Activated T-cell treated with anti-CD3 and anti-CD28 coated beads for 48 hours (primary cell): ENCODE data around the gene WNK2.
"Not testable (repeated sequence)": the region's sequence is repeated elsewhere in the genome, so short reads cannot be mapped to it uniquely, and the experiment has no call there.

Experiments used
- DNase-seq: peaks from one replicate; pipeline ENCODE4 v3.0.0-alpha.2; 2020; ENCODE audit warnings: low read depth

WNK2 gene

DNA sequence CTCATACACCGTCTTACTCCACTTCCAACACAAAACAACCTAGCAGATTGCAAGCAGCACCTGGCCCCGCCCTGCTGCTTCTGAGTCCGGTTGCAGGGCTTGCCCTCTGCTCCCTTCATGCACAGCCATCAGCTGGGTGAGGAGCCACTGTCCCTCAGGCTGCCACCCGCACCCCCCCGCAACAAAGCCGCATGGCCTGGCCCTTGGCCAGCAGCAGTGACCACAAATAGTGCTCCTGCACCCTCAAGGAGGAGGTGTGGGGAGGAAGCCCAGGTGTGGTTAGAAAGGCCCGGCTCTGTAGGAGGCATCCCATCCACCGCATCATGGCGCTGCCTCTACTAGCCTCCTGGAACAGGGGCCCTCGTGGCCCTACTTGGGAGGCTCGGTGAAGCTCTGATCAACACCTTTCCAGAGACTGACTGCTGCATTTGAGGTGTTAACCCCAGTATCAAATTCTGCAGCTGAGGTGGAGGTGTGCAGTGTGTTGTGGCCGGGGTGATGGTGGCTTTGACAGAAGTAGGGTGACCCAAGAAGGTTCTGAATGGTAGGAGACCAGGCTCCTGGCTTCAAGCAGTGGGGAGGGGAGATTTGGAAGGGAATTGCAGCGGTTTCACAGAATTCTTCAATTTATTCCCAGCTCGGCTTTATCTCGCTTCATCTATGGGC lies 52.7 kb downstream of the WNK2 start:
- DNase-seq = no peak

DNA sequence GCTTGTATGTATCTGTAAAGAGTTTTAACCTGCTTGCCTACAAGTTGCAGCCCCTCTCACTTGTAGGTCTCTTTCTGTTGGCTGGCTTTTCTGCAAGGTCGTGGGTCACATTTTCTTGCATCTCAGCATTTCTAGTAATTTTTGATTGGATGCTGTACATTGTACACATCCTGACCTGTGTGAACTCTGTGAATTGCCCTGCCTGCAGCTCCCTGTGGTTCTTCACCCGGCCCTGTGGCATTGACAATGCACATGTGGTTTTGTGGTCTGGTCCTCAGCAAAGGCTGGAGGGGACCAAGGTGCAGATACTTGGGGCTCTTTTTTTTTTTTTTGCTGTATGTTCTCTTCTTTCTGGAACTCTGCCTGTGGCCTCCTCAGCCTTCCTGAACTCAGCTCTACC lies 53.6 kb downstream of the WNK2 start:
- DNase-seq = no peak

DNA sequence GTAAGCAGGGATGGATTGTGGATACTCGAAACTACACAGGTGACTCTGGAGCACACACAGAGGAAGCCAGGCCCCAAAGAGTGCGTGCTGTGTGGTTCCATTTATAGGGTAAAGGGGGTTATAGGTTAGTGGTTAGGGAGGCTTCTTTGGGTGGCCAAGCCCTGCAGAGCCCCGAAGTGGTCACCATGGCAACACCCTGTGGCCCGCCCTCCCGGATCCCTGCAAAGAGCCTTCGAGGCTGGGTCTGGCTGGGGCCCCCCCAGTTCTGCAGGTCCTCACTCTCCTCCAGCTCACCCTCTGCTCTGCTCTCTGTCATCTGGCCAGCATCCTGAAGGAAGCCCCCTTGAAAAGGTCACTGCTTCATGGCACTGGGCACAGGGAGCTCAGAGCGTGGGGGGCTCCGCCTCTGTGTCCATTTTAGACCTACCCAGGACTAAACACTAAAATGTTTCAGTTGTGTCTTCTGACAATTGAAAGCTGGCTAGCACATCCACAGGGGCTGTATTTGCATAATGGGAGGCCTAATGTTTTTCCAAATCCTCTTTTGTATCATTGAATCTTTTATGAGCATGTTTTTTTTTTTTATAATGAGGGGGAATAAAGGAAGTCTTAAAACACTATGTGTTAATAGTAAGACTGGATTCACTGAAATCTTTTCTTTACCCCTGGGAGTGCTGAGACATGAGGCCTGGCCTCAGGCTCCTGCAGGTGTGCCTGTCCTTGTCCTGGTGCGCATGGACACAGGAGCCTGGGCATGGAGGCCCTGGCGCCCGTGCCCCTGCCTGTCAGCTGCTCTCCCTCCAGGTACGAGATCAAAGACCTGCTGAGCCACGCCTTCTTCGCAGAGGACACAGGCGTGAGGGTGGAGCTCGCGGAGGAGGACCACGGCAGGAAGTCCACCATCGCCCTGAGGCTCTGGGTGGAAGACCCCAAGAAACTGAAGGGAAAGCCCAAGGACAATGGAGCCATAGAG lies 55.3 kb downstream of the WNK2 start:
- DNase-seq = no peak

DNA sequence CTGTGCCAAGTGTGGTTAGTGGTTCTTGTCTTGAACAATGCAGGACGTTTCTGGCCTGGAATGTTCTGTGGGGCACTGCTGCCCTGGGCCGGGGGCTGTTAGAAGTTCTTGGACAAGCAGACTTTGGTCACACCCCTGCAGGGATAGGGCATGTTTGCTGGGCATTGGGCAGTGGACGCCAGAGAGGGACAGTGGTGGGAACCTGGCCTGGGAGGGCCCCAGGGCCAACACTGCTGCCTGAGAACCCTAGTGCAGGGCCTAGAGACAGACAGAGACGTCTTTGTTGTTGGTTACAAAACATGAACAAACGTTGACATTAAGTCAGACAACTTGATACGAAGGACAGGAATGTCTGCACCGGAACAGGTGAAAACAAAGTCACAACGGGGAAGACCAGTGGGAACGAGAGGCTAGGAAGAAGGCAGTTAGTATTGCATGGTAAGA lies 57.0 kb downstream of the WNK2 start:
- DNase-seq = no peak

DNA sequence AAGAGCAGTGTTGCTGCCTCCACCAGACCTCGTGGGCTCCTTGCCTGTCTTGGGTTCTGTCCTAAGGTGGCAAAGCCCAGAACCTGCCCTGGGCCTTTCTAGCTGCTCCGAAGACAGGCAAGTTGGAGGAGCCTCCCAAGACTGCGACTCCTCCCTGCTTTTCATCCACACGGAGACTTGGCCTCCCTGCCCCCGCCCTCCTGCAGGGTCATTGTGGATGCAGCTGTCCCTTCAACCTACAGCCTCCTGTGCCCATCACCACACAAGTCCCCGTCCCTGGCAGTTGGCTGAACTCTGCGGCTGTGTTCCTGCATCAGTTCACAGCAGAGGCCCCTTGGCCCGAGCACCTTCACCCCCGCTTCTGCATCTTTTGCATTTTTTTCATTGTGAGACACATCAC lies 59.2 kb downstream of the WNK2 start:
- DNase-seq = no peak

DNA sequence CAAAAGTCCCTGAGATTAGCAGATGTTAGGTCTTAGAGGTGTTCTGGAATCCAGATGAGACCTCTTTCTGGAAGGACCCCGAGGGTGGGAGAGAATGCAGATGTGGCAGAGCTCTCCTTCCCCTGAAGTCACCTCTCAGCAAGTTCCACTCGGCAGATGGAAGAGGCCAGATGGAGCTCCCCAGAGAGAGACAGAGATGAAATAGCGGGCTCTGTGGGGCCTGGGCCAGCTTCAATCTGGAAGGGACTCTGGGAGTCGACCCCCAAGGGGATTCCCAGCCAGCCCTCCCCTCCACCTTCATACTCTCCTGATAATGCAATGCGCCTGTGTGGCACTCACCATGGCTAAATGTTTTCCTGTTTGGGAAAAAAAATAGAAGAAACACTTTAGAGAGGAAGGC lies 60.2 kb downstream of the WNK2 start:
- no peak for DNase-seq

DNA sequence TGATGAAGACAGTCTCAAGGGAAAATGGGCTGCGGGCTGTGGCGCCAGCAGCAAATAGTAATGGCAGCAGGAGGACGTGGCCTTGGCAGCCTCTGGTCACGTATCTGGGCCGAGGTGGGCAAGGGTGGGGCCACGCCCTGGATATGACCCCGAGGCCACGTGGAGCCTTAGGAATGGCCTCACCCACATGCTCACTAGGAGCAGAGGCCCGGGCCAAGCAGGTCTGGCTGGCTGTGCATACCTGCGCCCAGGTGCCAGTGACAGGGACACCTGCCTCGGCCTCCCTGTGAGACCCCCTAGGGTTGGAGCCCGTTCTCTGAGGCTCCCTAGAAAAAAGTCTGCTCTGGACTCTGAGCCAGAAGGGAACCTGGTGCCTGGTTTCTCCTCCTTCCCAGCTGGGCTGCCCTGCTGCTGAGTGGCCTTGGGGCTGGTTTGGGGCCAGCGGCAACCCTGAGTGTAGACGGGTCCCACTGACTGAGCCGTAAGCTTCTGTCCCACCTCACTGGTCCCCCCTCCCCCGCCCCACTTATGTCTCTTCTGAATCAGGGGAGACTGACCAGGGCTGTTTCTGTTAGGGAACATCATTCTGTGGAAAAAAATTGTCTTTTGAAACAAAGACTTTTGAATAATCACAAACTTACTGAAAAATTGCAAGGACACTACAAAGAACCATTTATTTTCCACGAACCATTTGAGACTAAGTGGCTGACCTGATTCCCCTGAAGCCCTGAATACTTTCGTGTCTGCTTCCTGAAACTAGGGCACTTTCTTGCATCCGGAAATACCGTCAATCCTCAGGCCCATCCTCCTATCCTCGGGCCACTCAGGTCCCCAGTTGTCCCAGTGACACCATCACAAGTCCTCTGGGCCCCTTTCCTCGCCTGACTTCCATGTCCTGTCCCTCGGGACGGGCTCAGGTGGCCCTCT lies 60.8 kb downstream of the WNK2 start:
- DNase-seq = no peak

DNA sequence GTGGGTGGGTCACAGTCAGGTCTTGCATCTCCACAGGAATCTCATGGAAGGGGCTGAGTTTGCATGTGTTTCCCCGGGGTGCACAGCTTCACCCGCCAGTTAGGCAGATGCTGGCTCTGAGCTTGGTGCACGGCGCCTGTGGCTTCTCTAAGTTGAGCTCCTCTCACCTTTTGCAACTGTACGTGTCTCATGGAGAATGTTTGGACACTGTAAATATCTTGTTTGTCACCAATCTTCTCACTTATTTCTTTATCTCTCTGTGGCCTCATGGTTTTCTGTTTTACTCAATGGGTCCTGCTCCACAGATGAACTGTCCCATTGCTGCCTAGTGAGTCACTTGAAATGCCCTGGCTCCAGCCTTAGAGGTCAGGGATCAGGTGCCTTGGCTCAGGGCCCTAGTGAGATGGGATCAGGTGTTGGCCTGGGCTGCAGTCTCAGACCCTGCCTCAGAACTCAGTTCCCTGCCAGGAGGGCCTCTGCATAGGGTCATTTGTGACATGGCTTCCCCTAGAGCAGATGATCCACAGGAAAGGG lies 61.6 kb downstream of the WNK2 start:
- no peak for DNase-seq

DNA sequence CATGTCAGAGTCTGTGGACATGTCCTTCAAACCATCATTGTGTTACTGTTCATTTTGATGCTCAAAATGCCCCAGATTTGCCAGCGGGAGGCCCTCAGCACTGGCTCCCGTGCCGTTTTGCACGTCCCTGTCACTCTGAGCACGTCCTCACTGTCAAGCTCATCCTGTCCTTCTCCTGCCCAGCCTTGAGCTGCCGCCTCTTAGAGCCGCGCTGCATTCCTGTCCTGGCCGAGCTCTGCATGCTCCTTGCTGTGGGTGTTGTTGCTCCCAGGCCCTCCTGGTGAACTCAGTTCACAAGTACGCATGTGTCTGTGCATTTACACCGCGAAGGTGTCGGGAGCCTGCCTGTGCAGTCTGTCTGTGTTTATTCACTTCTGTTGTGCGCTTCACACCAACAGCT lies 62.2 kb downstream of the WNK2 start:
- no peak for DNase-seq

DNA sequence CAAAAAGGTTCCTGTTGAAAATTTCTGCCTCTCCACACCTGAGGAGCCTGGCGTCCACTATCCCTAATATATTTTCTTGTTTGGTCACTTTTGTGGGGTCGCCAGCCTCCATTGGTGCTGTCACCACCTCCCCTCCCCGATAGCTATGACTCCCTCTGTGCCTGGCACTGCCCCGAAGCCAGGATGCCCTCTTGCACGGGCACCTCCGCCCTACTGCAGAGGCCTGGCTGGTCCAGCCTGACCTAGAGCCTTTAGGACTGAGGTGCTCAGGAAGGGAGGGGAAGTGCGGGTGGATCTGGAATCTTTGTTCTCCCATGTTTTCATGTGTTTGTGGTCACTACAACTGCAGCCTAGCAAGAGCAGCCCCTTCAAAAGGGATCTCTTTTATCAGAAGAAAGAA lies 62.6 kb downstream of the WNK2 start:
- DNase-seq = no peak

DNA sequence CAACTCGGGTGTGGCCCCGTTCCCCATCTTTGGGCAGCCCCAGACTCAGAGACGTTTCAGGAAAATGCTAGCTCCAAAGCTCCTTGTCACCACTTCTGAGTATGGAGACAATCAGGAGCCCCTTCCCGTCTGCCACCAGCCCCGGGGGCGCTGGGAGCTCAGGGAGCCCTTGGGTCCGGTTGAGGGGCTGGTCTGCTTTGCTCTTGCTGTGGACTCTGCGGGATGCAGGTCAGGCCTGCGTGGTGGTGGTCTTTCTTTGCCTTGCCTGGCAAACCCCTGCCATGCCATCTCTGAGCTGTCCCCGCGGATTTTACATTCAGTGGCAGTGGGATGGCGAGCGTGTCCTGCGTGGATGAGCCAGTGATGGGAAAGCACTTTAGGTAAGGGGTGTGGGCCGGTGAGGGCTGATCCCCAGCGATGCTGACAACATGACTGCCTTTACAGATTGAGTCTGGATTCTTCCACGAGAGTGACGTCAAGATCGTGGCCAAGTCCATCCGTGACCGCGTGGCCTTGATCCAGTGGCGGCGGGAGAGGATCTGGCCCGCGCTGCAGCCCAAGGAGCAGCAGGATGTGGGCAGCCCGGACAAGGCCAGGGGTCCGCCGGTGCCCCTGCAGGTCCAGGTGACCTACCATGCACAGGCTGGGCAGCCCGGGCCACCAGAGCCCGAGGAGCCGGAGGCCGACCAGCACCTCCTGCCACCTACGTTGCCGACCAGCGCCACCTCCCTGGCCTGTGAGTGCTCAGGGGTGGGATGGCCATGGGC lies 63.3 kb downstream of the WNK2 start:
- DNase-seq = no peak

DNA sequence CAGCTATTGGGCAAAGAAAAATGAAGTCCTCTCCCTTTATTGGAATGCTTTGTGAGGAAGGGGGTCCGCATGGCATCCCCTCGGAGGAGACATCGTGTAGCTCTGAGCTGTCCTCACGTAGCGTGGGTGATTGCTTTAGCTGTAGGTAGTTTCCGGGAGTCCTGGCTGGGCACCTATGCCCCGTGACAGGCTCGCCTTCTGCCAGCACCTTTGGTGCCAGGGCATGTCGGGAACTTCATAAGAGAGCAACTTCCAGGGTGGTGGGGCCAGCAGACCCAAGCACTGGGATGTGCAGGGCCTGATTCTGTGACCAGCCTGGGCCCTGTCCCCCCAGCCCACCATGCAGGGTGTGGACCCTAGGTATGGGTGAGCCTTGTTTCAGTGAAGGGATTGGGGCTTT lies 64.0 kb downstream of the WNK2 start:
- DNase-seq = no peak

DNA sequence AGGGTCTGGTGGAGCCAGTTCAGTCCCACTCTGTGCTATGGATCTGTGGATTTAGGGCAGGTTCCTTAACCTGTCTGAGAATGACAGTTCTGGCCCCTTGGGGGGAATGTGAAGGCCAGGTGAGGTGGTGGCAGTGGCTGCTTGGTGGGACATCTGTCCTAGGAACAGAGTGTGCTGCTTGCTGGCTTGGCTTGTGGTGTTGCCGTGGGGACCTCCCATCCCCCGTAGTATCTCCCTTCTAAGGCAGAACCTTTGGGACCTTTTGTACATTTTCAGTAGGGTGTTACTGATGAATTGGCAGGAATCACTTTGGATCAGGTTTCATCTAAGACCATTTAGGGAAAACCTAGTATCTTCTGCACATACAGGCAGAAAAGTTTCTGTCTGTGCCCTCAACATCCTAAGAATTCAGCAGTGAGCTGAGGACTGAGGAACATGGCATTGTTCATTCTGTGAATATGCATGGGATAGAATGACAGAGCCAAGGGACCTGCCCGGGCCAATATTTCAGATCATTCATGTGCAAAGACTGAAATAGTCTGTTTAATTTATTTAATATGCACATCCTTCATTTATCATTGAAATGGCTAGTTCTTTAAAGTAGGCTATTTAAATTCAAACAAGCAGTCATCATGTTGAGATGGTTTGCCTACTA lies 64.6 kb downstream of the WNK2 start:
- DNase-seq = no peak

DNA sequence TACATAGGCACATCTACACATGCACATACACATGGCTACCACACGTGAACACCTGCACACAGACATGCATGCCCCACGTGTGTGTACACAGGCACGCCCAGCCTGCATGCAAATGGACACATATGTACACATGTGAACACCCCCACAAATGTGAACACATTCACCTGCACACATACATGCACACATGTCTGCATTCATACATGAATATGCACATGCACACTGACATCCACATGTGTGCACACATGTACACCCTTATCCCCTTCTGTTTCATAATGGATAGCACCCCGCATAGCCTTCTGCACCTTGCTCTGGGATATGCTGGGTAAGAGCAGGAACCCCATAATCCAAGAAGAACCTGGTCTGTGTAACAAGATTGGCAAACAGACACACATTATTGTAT lies 66.2 kb downstream of the WNK2 start:
- DNase-seq = no peak

DNA sequence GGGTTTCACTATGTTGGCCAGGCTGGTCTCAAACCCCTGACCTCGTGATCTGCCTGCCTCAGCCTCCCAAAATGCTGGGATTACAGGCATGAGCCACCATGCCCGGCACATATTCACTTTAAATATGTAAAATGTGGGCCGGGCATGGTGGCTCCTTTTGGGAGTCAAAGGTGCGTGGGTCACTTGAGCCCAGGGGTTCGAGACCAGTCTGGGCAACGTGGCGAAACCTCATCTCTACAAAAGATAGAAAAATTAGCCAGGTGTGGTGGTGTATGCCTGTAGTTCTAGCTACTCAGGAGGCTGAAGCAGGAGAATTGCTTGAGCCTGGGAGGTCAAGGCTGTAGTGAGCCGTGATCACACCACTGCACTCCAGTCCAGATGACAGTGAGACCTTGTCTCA lies 67.4 kb downstream of the WNK2 start:
- DNase-seq = not testable (repeated sequence)

DNA sequence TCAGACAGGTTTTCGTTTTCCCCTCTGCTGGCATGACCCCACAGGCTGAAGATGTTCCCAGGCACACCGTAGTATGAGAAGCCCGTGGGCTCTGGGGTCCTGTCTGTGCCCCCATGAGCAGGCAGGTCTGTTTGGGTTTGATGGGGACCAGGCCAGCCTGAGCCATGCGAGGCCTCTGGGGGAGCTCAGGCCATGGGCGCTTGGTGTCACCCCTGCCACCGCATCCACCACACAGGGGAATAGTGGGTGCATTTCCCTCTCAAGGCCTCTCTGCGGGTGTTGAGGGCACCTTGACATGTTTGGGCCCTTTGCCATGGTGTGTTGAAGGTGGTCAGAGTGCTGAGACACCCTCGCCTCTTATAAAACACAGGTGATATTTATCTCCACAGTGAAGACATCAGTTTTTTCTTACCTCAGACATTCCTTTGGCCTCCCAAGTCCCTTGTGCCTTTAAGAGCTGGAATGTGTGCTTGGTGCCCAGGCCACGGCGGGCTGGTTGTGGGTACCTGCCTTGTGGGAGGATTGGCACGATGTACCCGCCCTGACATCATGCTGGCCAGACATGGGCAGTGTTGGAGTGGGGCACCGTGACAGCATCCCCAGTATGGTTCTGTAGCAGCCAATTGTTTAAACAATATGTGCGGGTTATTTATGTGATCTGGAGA lies 68.3 kb downstream of the WNK2 start:
- DNase-seq = no peak

DNA sequence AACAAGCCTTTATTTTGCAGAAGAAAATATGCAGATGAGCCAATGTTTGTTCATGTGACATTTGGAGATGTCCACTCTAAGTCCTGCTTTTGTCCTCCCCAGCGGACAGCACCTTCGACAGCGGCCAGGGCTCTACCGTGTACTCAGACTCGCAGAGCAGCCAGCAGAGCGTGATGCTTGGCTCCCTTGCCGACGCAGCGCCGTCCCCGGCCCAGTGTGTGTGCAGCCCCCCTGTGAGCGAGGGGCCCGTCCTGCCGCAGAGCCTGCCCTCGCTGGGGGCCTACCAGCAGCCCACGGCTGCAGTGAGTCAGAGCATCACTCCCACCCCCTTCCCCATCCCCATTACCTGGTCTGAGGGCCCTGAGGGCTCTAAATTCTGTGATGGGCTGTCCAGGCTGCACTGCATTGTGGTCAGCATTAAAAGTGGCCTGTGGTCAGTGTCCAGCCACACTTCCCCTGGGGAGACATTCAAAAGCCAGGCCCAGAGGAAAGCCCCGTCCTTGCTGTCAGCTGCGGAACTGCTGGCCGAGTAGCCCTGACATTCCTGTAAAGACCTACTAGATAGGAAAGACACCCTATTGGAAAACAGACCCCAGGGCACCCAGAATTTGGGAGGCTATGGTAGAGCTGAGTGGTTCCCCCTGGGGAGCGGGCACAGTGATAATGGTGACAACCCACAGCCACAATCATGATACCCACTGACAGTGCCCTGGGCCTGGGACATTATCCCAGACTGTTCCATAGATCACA lies 69.0 kb downstream of the WNK2 start:
- no peak for DNase-seq

DNA sequence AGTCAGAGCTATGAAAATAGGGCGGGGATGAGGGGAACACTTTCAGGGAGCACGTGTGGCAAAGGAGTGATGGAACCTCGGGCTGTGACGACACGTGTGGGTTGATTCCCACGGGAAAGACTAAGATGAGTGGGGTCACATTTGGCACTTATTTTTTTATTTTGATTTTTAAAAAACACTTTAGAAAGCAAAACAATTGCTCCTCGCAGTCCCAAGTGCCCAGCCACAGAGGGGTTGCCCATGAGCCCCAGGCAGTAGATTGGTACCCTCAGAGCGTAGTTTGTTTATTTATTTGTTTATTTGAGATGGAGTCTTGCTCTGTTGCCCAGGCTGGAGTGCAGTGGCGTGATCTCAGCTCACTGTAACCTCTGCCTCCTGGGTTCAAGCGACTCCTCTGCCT lies 69.7 kb downstream of the WNK2 start:
- no peak for DNase-seq

DNA sequence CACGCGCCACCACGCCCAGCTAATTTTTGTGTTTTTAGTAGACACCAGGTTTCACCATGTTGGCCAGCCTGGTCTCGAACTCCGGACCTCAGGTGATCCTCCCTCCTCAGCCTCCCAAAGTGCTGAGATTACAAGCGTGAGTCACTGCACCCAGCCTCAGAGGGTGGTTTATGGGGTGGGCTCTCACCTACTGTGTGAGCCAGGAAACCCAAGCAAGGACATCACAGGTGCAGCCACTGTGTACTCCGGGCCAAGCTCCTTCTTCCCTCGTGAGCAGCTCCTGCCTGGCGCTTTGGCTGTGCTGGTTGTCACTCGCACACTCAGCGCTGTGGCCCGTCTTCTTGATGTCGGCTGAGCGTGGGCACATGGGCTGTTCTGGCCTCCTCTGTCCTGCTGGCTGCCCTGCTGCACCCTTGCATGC lies 70.1 kb downstream of the WNK2 start:
- DNase-seq = no peak
